ENCODE results near the gene PIP5K1B. TPM values are rescaled to one million over a fixed set of nuclear protein-coding genes. Genes with fewer than 3 reads are reported as not detected.

PIP5K1B gene
- total and polyA plus RNA-seq, 2 donors (not counting 1 experiment from before 2014, with no cell fraction given), result 11.8 to 24.1 TPM

GRCh38 chr9:68847765-68848164 lies 142.7 kb downstream of the PIP5K1B start:
- intact Hi-C loops (cut with micrococcal nuclease), result no loop called here
- H3K27ac ChIP-seq (ENCODE audit: low read length in 2 of 2), result no peak overlapping the region
- H3K4me3 ChIP-seq (ENCODE audit: control extremely low read depth in 1 of 5, extremely low read depth in 1 of 5, insufficient read depth in 1 of 5, low read depth in 2 of 5, low read length in 4 of 5), result no peak overlapping the region
- peaks cover 0 to 6% of the 10 kb centered on the region in 2 experiments for H3K36me3 ChIP-seq (replicated peaks in 1 of 2; ENCODE audit: control extremely low read depth in 1 of 2, control insufficient read depth in 1 of 2, extremely low read depth in 1 of 2, insufficient read depth in 2 of 2, low read length in 1 of 2)
- Mint-ChIP-seq H3K27ac (no peak overlapping the region), H3K9me3 (ENCODE audit: insufficient read depth) (no peaks in the 10 kb centered on the region), H3K4me3 (no peak overlapping the region), H3K4me1 (peaks cover 15% of the 10 kb centered on the region), H3K27me3 (no peaks in the 10 kb centered on the region)
- no peak overlapping the region for H3K4me2 ChIP-seq (replicated peaks; ENCODE audit: low read depth, low read length, poor library complexity, severe bottlenecking)
- no peaks in the 10 kb centered on the region for H3K9me3 ChIP-seq (ENCODE audit: control extremely low read depth in 1 of 3, control insufficient read depth in 2 of 3, insufficient read depth in 1 of 3, low read length in 2 of 3)
- no peak overlapping the region for H3K9ac ChIP-seq (ENCODE audit: low read length)
- CTCF ChIA-PET, result interaction anchor here (1.4 to 2.5 kb wide), 3 partner anchors 78 to 152 kb away, joined by 3 to 8 read pairs (median 4); no protein-coding TSS in a partner anchor
- no peaks in the 10 kb centered on the region for H3K27me3 ChIP-seq (replicated peaks in 1 of 4; ENCODE audit: control extremely low read depth in 1 of 4, control insufficient read depth in 3 of 4, insufficient read depth in 4 of 4, low read length in 3 of 4)
- TF ChIP-seq EZH2 (IDR thresholded peaks at IDR 0.05; ENCODE audit: borderline replicate concordance, insufficient read depth, low read depth, low read length, poor library complexity, severe bottlenecking) (no peak), CTCF (IDR thresholded peaks at IDR 0.05) (no peak)
- peaks cover 13% of the 10 kb centered on the region for H4K20me1 ChIP-seq (ENCODE audit: control insufficient read depth, insufficient read depth, low read length, poor library complexity, severe bottlenecking)
- DNase-seq (no peak), ATAC-seq (ENCODE audit: low read depth) (no peak)
- H2AFZ ChIP-seq (ENCODE audit: insufficient read depth, low read depth, low read length, poor library complexity, severe bottlenecking), result no peak overlapping the region
- H3K79me2 ChIP-seq (ENCODE audit: control insufficient read depth, insufficient read depth, low read length), result peaks cover 11% of the 10 kb centered on the region
- H3K4me1 ChIP-seq (ENCODE audit: control insufficient read depth in 2 of 2, insufficient read depth in 2 of 2, low read length in 2 of 2), result peaks cover 9 to 12% of the 10 kb centered on the region in 2 donors
- POLR2A ChIA-PET, result no interaction called here

GRCh38 chr9:68851657-68852056 lies 146.6 kb downstream of the PIP5K1B start:
- Histone ChIP-seq H2AFZ (ENCODE audit: insufficient read depth, low read depth, low read length, poor library complexity, severe bottlenecking) (no peak overlapping the region), H3K27me3 (replicated peaks in 1 of 4; ENCODE audit: control extremely low read depth in 1 of 4, control insufficient read depth in 3 of 4, insufficient read depth in 4 of 4, low read length in 3 of 4) (no peaks in the 10 kb centered on the region), H3K36me3 (replicated peaks in 1 of 2; ENCODE audit: control extremely low read depth in 1 of 2, control insufficient read depth in 1 of 2, extremely low read depth in 1 of 2, insufficient read depth in 2 of 2, low read length in 1 of 2) (peaks cover 1 to 9% of the 10 kb centered on the region in 2 experiments), H3K27ac (ENCODE audit: low read length in 2 of 2) (no peak overlapping the region), H3K4me3 (ENCODE audit: control extremely low read depth in 1 of 5, extremely low read depth in 1 of 5, insufficient read depth in 1 of 5, low read depth in 2 of 5, low read length in 4 of 5) (no peak overlapping the region), H3K4me1 (ENCODE audit: control insufficient read depth in 2 of 2, insufficient read depth in 2 of 2, low read length in 2 of 2) (no peaks in the 10 kb centered on the region), H4K20me1 (ENCODE audit: control insufficient read depth, insufficient read depth, low read length, poor library complexity, severe bottlenecking) (peaks cover 17% of the 10 kb centered on the region), H3K79me2 (ENCODE audit: control insufficient read depth, insufficient read depth, low read length) (peaks cover 5% of the 10 kb centered on the region), H3K4me2 (replicated peaks; ENCODE audit: low read depth, low read length, poor library complexity, severe bottlenecking) (no peak overlapping the region), H3K9ac (ENCODE audit: low read length) (no peak overlapping the region), H3K9me3 (ENCODE audit: control extremely low read depth in 1 of 3, control insufficient read depth in 2 of 3, insufficient read depth in 1 of 3, low read length in 2 of 3) (no peaks in the 10 kb centered on the region)
- no peak overlapping the region for H3K4me3 Mint-ChIP-seq
- no peak for TF ChIP-seq EZH2 (IDR thresholded peaks at IDR 0.05; ENCODE audit: borderline replicate concordance, insufficient read depth, low read depth, low read length, poor library complexity, severe bottlenecking)
- 94% methylated on average over 4 of the region's 4 CpGs for WGBS (ENCODE audit: insufficient coverage)
- ChIA-PET POLR2A (no interaction called here), CTCF (no interaction called here)
- intact Hi-C loops (cut with micrococcal nuclease), result no loop called here
- no peaks in the 10 kb centered on the region for H3K27me3 Mint-ChIP-seq
- DNase-seq, result no peak
- no peak for ATAC-seq (ENCODE audit: low read depth)
- H3K4me1 Mint-ChIP-seq, result peaks cover 3% of the 10 kb centered on the region
- no peaks in the 10 kb centered on the region for H3K9me3 Mint-ChIP-seq (ENCODE audit: insufficient read depth)
- H3K27ac Mint-ChIP-seq, result no peak overlapping the region

Data from B cell (primary cell).